Coronary artery (tissue), 2 donors: ENCODE results near the gene NDNF.

Experiments used
- DNase-seq: peaks from one replicate; pipeline ENCODE4 v3.0.0-alpha.2; 2017; ENCODE audit warnings: low spot score
- H3K27ac ChIP-seq, 2 donors: fragments of 200-600 bp; sonication (generic); one replicate each; pipeline ENCODE4 v1.5.1; 2016 to 2019
- H3K4me3 ChIP-seq: fragments of 200-600 bp; sonication (generic); 2 replicates; pipeline ENCODE4 v1.5.1; 2016; ENCODE audit warnings: mild to moderate bottlenecking, moderate library complexity
- TF ChIP-seq, protein P1 (sequence below): fragments of 200-600 bp; sonication (generic); IDR thresholded peaks from one replicate; pipeline ENCODE4 v1.5.1; 2019; ENCODE audit warnings: antibody characterized with exemption

Gene NDNF

DNA sequence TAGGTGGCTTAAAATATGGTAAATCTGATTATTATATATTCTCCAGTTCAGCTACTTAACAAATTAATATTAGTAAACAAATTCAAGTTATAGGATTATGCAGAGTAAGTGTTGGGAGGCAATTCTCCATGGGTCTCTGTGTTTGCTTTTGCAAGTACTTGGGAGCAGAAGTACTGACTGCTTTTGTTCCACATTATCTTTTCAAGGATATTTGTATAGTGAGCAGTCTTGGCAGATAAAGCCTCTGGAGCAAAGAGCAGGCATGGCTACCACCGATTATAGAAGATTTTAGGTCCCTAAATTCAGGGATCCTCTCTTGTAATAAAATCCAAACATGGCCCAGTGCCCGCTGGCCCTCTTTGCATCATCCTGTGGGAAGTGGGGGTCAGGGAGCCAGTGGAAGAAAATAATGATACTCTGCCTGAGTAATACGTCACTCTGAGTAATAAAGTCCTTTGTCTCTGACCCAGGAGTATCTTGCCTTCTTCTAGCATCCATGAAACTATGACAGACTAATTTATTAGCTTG, 23.2 kb downstream of the NDNF start:
- DNase-seq, result no peak
- H3K4me3 ChIP-seq, result no peak overlapping the region
- TF ChIP-seq, protein P1, sequence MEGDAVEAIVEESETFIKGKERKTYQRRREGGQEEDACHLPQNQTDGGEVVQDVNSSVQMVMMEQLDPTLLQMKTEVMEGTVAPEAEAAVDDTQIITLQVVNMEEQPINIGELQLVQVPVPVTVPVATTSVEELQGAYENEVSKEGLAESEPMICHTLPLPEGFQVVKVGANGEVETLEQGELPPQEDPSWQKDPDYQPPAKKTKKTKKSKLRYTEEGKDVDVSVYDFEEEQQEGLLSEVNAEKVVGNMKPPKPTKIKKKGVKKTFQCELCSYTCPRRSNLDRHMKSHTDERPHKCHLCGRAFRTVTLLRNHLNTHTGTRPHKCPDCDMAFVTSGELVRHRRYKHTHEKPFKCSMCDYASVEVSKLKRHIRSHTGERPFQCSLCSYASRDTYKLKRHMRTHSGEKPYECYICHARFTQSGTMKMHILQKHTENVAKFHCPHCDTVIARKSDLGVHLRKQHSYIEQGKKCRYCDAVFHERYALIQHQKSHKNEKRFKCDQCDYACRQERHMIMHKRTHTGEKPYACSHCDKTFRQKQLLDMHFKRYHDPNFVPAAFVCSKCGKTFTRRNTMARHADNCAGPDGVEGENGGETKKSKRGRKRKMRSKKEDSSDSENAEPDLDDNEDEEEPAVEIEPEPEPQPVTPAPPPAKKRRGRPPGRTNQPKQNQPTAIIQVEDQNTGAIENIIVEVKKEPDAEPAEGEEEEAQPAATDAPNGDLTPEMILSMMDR, result no peak
- H3K27ac ChIP-seq, result no peak overlapping the region

DNA sequence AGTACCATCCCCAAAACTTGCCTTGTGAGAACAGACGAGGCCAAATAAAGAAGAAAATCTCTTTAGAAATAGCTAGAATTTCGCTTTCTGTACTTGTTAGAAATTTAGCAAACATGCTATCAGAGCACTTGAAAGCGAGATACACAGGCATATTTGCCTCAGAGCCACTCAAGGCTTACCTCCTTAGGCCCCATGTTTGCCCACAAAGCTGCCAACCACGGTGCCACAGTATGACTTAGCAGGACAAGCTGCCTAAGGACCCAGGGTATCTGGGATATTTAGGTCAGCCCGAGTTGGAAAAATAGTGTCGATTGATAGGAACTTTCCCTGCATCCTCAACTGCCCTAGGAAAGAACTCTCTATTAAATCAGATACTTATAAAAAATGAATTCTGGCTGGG, 24.2 kb downstream of the NDNF start:
- no peak for DNase-seq
- Histone ChIP-seq H3K4me3 (no peak overlapping the region), H3K27ac (no peak overlapping the region)
- TF ChIP-seq, protein P1, result no peak

DNA sequence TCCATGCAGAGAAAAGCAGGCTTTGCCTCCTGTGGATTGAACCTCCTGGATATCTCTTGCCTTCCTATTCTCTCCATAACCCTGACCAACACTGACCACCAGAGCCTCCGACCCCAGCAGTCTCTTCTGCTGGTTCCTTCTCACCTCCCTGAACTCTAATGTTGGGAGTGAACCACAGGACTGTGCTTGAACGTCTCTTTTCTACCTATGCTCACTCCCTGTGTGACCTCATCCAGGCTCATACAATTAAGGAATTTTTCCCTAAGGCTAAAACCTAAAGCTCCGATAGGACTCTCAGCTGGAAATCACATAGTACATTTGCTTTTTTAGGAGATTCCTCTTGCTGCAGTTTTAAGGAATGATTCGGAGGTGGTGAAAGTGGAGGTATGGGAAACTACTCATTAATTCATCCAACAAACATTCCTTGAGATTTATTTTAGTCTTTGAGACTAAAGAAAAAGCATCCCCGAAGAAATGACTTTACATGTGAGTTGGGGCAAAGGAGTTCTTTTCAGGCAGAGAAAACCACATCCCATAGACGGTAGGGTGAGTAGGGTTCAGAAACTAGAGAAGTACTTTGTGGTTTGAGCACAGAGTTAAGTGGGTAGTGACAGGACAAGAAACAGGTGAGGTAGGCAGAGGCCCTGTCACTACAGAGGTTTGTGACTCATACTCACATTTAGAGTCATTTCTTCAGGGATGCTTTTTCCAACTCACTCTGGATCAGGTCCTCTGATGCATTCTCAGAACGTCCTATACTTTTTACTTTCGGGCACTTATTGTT, 30.8 kb downstream of the NDNF start:
- TF ChIP-seq, protein P1, result no peak
- H3K27ac ChIP-seq, result no peak overlapping the region
- no peak for DNase-seq
- H3K4me3 ChIP-seq, result no peak overlapping the region

DNA sequence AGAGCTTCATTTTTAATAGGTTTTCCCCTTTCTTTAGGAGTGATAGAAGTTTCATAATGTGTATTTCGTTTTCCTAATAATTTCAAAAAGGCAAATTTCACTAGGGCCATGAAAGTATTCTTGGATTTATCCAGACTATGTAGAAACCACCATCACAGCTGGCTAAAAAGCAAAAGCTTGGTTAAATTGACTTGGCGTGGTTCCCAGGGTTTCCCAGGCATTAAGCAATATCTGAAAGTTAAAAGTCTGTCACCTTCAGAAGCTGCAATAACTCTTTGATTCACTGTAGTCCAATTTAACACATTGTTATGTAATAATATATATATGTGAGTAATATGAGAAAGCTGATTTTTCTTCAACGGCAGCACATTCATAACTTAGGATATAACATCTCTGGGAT, 38.3 kb downstream of the NDNF start:
- TF ChIP-seq, protein P1, result no peak
- Histone ChIP-seq H3K27ac (no peak overlapping the region), H3K4me3 (no peak overlapping the region)
- DNase-seq, result no peak

DNA sequence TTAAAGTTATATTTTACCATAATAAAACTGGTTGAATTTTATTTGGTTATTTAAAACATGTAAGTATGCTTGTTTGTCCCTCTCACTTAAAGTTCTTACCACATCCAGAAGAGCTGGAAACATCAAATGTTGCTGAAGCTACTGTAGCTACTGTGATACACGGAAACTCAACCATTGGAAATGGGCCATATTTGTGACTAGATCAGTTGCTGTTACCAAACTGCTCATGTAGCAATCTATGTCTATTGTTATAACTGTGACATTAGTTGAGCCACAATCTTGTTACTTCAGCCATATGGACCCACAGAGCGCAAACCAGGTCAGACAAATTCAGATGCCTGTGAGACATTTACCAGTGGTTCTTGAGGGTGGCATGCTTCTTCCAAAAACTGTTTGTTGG, 41.6 kb downstream of the NDNF start:
- no peak for DNase-seq
- Histone ChIP-seq H3K27ac (no peak overlapping the region), H3K4me3 (no peak overlapping the region)
- TF ChIP-seq, protein P1, result no peak

DNA sequence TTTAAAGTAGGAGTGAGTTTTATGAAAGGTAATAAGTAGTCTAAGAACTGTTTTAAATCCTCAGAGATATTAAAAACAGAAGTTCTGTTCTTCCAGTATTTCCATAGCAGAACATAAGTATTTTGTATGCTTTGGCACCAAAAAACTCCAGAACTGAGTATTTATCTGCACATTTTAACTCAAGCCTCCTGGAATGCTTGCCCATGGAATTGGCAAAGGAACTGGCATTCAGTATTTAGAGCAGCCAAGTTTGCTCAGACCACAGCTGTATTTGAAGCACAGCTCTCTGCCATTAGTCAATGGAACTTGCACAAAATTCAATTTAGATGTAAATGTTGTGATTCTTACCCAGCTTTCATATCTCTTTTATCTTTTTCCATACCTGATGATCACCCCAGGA, 42.2 kb downstream of the NDNF start:
- Histone ChIP-seq H3K27ac (no peak overlapping the region), H3K4me3 (no peak overlapping the region)
- DNase-seq, result no peak
- TF ChIP-seq, protein P1, result no peak

DNA sequence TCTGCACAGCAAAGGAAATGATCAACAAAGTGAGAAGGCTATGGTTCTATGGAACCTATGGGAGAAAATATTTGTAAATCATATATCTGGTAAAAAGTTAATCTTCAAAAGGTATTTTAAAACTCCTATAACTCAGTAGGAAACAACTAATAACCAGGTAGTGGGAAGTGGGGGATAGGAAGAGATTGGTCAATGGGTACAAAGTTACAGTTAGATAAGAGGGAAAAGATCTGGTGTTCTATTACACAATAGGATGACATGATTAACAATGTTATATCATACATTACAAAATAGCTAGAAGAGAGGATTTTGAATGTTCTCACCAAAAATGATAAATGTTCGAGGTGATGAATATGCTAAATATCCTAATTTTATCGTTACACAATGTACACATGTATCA, 46.3 kb downstream of the NDNF start:
- TF ChIP-seq, protein P1, result no peak
- Histone ChIP-seq H3K4me3 (no peak overlapping the region), H3K27ac (no peak overlapping the region)
- no peak for DNase-seq
